NCI-H748 (cell line): Measurements from ENCODE around the gene EXOSC10.
A peak's percentile ranks its signal among the peaks of the same experiment; 100 is the strongest.
"Not testable (repeated sequence)": the region's sequence is repeated elsewhere in the genome, so short reads cannot be mapped to it uniquely, and the experiment has no call there.

Source experiments
- DNase-seq: peaks from one replicate; lab custom pipeline; 2025; ENCODE audit not compliant: unreplicated experiment; lab: John Stamatoyannopoulos, UW

The EXOSC10 gene

DNA sequence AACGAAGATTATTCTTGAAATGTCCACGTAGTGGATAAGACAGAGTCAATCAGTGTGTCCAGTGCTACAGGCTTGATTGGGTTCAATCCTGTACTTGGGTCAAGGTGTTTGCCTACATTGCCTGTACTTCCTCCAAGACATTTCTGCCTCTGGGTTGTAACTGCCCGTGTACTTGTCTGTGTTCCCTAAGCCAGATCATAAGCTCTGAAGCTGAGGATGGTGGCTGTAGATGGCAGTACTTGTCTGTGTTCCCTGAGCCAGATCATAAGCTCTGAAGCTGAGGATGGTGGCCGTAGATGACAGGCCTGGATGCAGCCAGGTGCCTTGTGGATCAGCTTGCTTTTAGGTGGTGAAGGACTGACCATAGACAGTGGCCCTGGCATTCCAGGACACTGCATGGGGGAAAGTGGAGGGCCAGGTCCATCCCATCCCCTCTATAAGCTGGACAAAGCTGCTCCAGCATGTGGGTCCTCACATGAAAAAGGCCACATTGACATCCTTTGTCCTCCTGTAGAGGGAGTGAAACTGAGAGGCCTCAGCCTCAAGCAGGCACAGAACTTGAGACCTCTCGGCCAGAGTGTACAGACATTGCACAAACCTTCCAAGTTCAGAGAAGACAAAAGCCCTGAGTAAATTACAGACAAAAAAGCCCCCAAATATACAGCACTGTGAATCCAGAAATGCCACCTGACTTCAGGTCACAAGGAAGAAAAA, 37.9 kb downstream of the EXOSC10 start:
- DNase-seq, result no peak

GRCh38 chr1:11059968-11060830, 39.5 kb downstream of the EXOSC10 start, which contains the start of gene SRM:
Gene SRM (minus strand): TSS chr1:11060018. CDS start chr1:11059943, 75 bp downstream.
- peak; percentile 88 for DNase-seq

- peak; percentile 60 for DNase-seq
Observed at GRCh38 chr1:11059155-11059967, 40.3 kb downstream of the EXOSC10 start.

GRCh38 chr1:11058595-11059154, 41.0 kb downstream of the EXOSC10 start:
- peak; percentile 1 for DNase-seq

- DNase-seq, result no peak
Observed at GRCh38 chr1:11058026-11058425, 41.6 kb downstream of the EXOSC10 start.

GRCh38 chr1:11057477-11057876, 42.2 kb downstream of the EXOSC10 start:
- DNase-seq, result no peak

GRCh38 chr1:11056504-11056903, 43.2 kb downstream of the EXOSC10 start:
- no peak for DNase-seq

DNA sequence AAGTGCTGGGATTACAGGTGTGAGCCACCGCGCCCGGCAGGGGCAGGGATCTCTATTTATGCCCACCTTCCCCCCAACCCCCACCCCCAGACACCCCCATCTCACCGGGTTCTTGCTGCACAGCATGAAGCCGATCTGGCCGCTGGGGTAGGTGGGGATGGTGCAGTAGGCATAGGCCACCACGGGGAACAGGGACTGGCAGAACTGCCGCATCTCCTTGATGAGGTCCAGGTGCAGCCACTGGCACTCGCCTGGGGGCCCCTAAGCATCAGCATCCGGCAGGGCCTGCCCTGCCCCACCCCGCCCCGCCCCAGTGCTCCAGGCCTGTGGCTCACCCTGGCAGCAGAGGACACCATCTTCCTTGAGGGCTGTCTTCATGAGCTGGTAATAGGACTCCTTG, 44.0 kb downstream of the EXOSC10 start:
- no peak for DNase-seq

GRCh38 chr1:11054666-11055065, 45.0 kb downstream of the EXOSC10 start:
- no peak for DNase-seq

- DNase-seq, result no peak
Observed at GRCh38 chr1:11054181-11054580, 45.5 kb downstream of the EXOSC10 start.

DNA sequence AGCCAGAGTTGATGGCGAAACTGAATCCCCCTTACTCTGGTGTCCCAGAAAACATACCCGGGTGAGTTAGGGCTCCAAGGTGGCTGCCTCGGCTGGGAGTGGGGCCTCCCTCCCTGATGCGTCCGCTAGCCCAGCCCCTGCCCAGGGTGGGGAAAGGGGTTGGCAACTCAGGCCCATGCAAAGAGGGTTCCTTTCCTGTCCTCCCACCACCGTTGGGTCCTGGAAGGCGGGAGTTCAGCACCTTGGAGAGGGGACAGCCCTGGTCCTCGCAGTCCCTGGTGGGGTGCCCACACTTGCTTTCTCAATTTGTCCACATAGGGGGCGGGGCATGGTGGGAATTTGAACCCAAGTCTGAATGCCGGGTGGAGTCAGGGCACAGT, 45.9 kb downstream of the EXOSC10 start:
- no peak for DNase-seq

DNA sequence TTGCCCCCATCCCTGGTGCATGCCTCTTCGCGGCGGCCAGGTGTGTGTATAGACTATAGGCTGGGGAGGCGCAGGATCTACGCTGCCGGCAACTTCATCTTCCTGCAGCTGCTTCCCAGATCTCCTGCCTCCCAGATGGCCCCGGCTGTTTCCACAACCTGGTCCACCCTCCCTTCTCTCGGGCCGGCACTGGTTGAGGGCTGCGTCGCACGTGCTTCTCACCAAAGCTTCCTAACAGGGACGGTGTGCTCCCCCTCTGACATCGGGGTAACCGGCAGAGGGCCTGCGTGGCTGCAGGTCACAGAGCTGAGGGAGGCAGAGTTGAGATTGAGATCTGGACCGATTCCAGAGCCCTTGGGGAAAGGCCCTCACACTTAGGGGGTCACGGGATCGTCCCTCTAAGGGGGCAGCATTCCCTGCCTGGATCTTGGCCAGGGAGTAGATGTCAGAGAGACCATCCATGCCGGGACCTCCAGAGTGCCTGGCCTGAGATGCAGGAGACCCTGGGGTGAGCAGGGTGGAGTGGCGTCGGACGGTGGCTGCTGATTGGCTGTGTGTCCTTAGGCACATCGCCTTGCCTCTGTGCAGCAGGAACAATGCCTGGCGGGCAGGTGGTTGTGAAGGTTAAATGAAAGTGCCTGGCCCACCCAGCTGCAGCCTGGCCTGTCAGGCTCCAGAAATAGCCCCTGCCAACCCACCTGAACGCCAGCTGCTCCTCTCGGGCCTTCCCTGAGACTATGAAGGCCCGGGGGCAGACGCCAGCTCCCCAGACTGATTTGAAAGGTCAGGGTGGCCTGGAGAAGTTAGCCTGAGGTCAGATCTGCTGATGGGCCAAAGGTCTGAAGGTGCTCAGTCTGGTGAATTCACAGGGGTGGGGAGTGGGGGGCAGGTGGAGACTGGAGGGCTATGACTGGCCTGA, 46.6 kb downstream of the EXOSC10 start:
- peak; percentile 8 for DNase-seq

- peak; percentile 17 for DNase-seq
Observed at GRCh38 chr1:11051781-11052511, 47.7 kb downstream of the EXOSC10 start.

DNA sequence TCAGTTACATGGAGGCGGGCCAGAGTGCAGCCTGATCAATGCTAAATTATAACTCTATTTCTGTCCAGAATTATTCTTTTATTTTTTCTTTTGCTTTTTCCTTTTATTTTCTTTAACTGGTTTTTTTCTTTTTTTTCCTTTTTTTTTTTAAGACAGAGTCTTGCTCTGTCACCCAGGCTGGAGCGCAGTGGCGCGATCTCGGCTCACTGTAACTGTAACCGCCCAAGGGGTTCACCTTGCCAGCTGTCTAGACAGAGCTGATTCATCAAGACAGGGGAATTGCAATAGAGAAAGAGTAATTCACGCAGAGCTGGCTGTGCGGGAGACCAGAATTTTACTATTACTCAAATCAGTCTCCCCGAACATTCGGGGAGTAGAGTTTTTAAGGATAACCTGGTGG, 48.5 kb downstream of the EXOSC10 start:
- not testable (repeated sequence) for DNase-seq

DNA sequence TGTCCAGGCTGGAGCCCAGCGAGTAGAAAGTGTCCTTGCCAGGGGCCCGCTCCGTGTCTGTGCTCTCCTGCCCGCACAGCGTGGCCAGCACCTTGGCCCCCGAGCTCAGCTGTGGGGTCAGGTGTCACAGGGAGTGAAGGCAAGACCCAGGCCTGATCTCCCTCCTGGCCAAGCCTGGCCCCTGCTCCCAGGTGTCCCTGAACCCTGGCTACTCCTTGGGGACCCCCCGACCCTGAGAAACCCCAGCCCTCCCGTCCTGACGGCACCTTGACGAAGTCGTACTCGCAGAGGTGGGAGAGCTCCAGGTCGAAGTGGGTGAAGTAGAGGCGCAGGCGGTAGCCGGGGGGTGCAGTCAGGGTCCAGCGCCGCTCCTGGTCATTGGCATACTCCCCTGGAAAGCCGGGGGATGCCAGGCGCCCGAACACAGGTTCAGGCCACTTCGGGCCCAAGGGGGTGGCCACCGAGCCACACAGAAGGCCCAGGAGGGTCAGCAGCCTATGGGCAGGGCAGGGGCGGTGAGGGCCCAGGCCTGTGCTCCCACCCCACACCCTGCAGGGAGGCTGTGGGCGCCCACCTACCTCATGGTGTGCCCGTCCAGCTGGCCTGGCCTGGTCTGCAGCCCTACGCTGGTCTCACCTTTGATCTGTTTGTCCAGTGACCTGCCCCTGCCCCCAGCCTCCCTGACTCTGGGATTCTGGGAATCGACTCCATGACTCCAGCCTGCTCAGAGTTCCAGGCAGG, 52.9 kb downstream of the EXOSC10 start, which contains the start of gene MASP2:
Gene MASP2 (minus strand): TSS at position 615 of the 741 bp plus-strand sequence. CDS start 32 bp downstream, at position 583.
- DNase-seq, result no peak

DNA sequence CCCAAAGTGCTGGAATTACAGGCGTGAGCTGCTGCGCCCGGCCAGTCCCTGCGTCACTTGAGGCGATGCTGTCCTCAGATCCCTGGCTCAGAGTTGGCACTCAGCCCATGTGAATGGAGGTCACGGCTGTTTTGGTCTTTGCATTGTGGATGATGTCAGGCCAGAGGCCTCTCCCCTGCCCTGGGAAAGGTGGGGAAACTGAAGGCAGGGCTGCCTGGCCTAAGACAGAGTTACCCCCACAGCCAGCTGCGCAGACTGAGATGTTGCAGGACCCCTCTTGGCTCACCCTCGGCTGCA, 53.5 kb downstream of the EXOSC10 start:
- no peak for DNase-seq

- DNase-seq, result no peak
Observed at GRCh38 chr1:11045428-11046269, 54.0 kb downstream of the EXOSC10 start.
